HEK293T (cell line): Measurements from ENCODE around the gene EDC3.

Source experiments
- CTCF ChIA-PET: fragments of 350-600 bp; formaldehyde crosslinking; extraction: SDS; loops from one replicate; lab custom pipeline; 2021; ENCODE audit warnings: antibody characterized with exemption, inconsistent platforms; lab: Yijun Ruan, JAX
- POLR2A ChIA-PET: fragments of 350-600 bp; formaldehyde crosslinking; extraction: SDS; loops from one replicate; lab custom pipeline; 2020; ENCODE audit warnings: antibody characterized with exemption, inconsistent platforms; lab: Yijun Ruan, JAX
- DNase-seq: peaks from one replicate; pipeline ENCODE4 v3.0.0; 2012; ENCODE audit warnings: mixed read lengths; ENCODE audit errors: extremely low spot score
- ARNT ChIP-seq: fragments of 450-650 bp; IDR thresholded peaks from 2 replicates; pipeline ENCODE4 v1.6.1; 2017; ENCODE audit warnings: mild to moderate bottlenecking
- BHLHE40 ChIP-seq: fragments of 450-650 bp; IDR thresholded peaks from 2 replicates; pipeline ENCODE4 v1.6.1; 2016; ENCODE audit warnings: mild to moderate bottlenecking, moderate library complexity, borderline replicate concordance
- CTBP1 ChIP-seq: fragments of 450-650 bp; IDR thresholded peaks from 2 replicates; pipeline ENCODE4 v1.6.1; 2016; ENCODE audit warnings: borderline replicate concordance
- ELF4 ChIP-seq: fragments of 450-650 bp; IDR thresholded peaks from 2 replicates; pipeline ENCODE4 v1.6.1; 2017; ENCODE audit warnings: antibody characterized with exemption
- FOXA1 ChIP-seq: fragments of 450-650 bp; IDR thresholded peaks from 2 replicates; pipeline ENCODE4 v1.6.1; 2016; ENCODE audit warnings: mild to moderate bottlenecking
- FOXK2 ChIP-seq: fragments of 450-650 bp; IDR thresholded peaks from 2 replicates; pipeline ENCODE4 v1.6.1; 2016; ENCODE audit warnings: mild to moderate bottlenecking
- FOXM1 ChIP-seq: fragments of 450-650 bp; IDR thresholded peaks from 2 replicates; pipeline ENCODE4 v1.6.1; 2017; ENCODE audit warnings: mild to moderate bottlenecking, borderline replicate concordance
- HDGF ChIP-seq: fragments of 450-650 bp; IDR thresholded peaks from 2 replicates; pipeline ENCODE4 v1.6.1; 2017; ENCODE audit warnings: antibody characterized with exemption, borderline replicate concordance
- L3MBTL2 ChIP-seq: fragments of 450-650 bp; conservative IDR thresholded peaks from 2 replicates; pipeline ENCODE4 v1.6.1; 2016; ENCODE audit warnings: mild to moderate bottlenecking
- LEF1 ChIP-seq: fragments of 450-650 bp; IDR thresholded peaks from 2 replicates; pipeline ENCODE4 v1.6.1; 2017; ENCODE audit warnings: mild to moderate bottlenecking, borderline replicate concordance
- NFRKB ChIP-seq: fragments of 450-650 bp; IDR thresholded peaks from 2 replicates; pipeline ENCODE4 v1.6.1; 2016; ENCODE audit warnings: mild to moderate bottlenecking, moderate library complexity
- PKNOX1 ChIP-seq: fragments of 450-650 bp; IDR thresholded peaks from 2 replicates; pipeline ENCODE4 v1.6.1; 2016
- SP1 ChIP-seq: fragments of 450-650 bp; IDR thresholded peaks from 2 replicates; pipeline ENCODE4 v1.6.1; 2017
- SUZ12 ChIP-seq: fragments of 450-650 bp; IDR thresholded peaks from 2 replicates; pipeline ENCODE4 v1.6.1; 2016; ENCODE audit warnings: mild to moderate bottlenecking
- TARDBP ChIP-seq: fragments of 450-650 bp; IDR thresholded peaks from 2 replicates; pipeline ENCODE4 v1.6.1; 2016
- ZNF384 ChIP-seq: fragments of 450-650 bp; IDR thresholded peaks from 2 replicates; pipeline ENCODE4 v1.6.1; 2016

Gene EDC3

GRCh38 chr15:74613953-74614743, 81.7 kb downstream of the EDC3 start:
- CTCF ChIA-PET = interaction anchor here (1.0 to 1.4 kb wide), 4 partner anchors 113 to 240 kb away, joined by 3 to 5 read pairs (median 4); no protein-coding TSS in a partner anchor
- no peak for TF ChIP-seq CTBP1
- TF ChIP-seq FOXM1 = 0 out of 2 replicates have a peak, but pooled peaks have one; percentile 51
- POLR2A ChIA-PET = interaction anchor here (0.6 to 7.6 kb wide), 14 partner anchors 11 to 247 kb away, joined by 3 to 70 read pairs (median 4); partner anchors contain the start of genes ARID3B, CYP11A1 and UBL7
- DNase-seq = no peak

- CTCF ChIA-PET = interaction anchor here (0.6 to 1.4 kb wide), 6 partner anchors 8 to 240 kb away, joined by 3 to 5 read pairs (median 4); no protein-coding TSS in a partner anchor
- no peak for TF ChIP-seq SUZ12
- no peak for TF ChIP-seq NFRKB
- no peak for TF ChIP-seq FOXK2
- no peak for TF ChIP-seq LEF1
- no peak for TF ChIP-seq ARNT
- no peak for TF ChIP-seq SP1
- TF ChIP-seq ELF4 = no peak
- no peak for TF ChIP-seq FOXM1
Measured at GRCh38 chr15:74613089-74613952, 82.5 kb downstream of the EDC3 start.

GRCh38 chr15:74612677-74613076, 83.1 kb downstream of the EDC3 start:
- ChIA-PET POLR2A (interaction anchor here (0.7 to 7.6 kb wide), 7 partner anchors 9 to 203 kb away, joined by 3 to 70 read pairs (median 6); partner anchors contain the start of gene ARID3B), CTCF (interaction anchor here (0.9 to 1.2 kb wide), 2 partner anchors 9 kb away, joined by 3 read pairs; no protein-coding TSS in a partner anchor)
- no peak for TF ChIP-seq CTBP1
- no peak for TF ChIP-seq LEF1
- TF ChIP-seq L3MBTL2 = no peak
- no peak for TF ChIP-seq SP1
- no peak for TF ChIP-seq SUZ12
- TF ChIP-seq HDGF = no peak
- TF ChIP-seq FOXM1 = no peak
- TF ChIP-seq PKNOX1 = no peak
- no peak for TF ChIP-seq FOXK2
- TF ChIP-seq FOXA1 = no peak
- no peak for TF ChIP-seq BHLHE40
- TF ChIP-seq TARDBP = no peak
- TF ChIP-seq ZNF384 = no peak
- no peak for TF ChIP-seq NFRKB
- DNase-seq = no peak

More at GRCh38 chr15:74613089-74613952, 82.5 kb downstream of the EDC3 start:
- DNase-seq = no peak
- POLR2A ChIA-PET = interaction anchor here (0.6 to 7.6 kb wide), 9 partner anchors 10 to 246 kb away, joined by 3 to 70 read pairs (median 5); partner anchors contain the start of genes ARID3B, CYP11A1 and UBL7

- CTCF ChIA-PET = interaction anchor here (0.6 to 1.4 kb wide), 3 partner anchors 9 to 356 kb away, joined by 3 read pairs; no protein-coding TSS in a partner anchor
- POLR2A ChIA-PET = interaction anchor here (0.7 to 4.4 kb wide), 7 partner anchors 9 to 151 kb away, joined by 3 to 26 read pairs (median 6); partner anchors contain the start of genes ARID3B and UBL7
- DNase-seq = no peak
- TF ChIP-seq CTBP1 (no peak), NFRKB (no peak), FOXM1 (no peak), SUZ12 (no peak)
Measured at GRCh38 chr15:74611834-74612233, 84.0 kb downstream of the EDC3 start.

GRCh38 chr15:74611341-74611740, 84.5 kb downstream of the EDC3 start:
- CTCF ChIA-PET = interaction anchor here (0.6 to 1.4 kb wide), 2 partner anchors 10 to 357 kb away, joined by 3 read pairs; no protein-coding TSS in a partner anchor
- no peak for TF ChIP-seq SP1
- no peak for TF ChIP-seq FOXM1
- TF ChIP-seq FOXA1 = no peak
- no peak for TF ChIP-seq NFRKB
- no peak for TF ChIP-seq SUZ12
- no peak for TF ChIP-seq ELF4
- TF ChIP-seq PKNOX1 = no peak
- TF ChIP-seq CTBP1 = no peak
- TF ChIP-seq ARNT = no peak
- no peak for TF ChIP-seq LEF1
- no peak for TF ChIP-seq BHLHE40
- no peak for TF ChIP-seq FOXK2
- TF ChIP-seq ZNF384 = no peak
- TF ChIP-seq TARDBP = no peak
- TF ChIP-seq L3MBTL2 = no peak
- DNase-seq = no peak
- POLR2A ChIA-PET = interaction anchor here (1.2 to 2.2 kb wide), 4 partner anchors 10 to 150 kb away, joined by 3 to 6 read pairs (median 4); partner anchors contain the start of genes ARID3B and UBL7
